Ovary (tissue), 9 donors: ENCODE results near the gene TMPRSS7. TPM values are rescaled to one million over a fixed set of nuclear protein-coding genes. Genes with fewer than 3 reads are reported as not detected.
"Not testable (repeated sequence)": the region's sequence is repeated elsewhere in the genome, so short reads cannot be mapped to it uniquely, and the experiment has no call there.

Source experiments
- DNase-seq, 5 donors: peaks; one replicate each; pipeline ENCODE4 v3.0.0-alpha.2; 2019 to 2020
- H3K27ac ChIP-seq, 2 donors: fragments of 200-600 bp; one replicate each; pipeline versions ENCODE4 v1.5.1 to v1.8.0; 2019 to 2022
- H3K27me3 ChIP-seq: fragments of 200-600 bp; one replicate; pipeline ENCODE4 v1.8.0; 2022
- H3K36me3 ChIP-seq: fragments of 200-600 bp; sonication (generic); one replicate; pipeline ENCODE4 v1.5.1; 2019
- H3K4me1 ChIP-seq: one replicate; pipeline ENCODE4 v1.8.1; 2013; ENCODE audit warnings: mild to moderate bottlenecking, moderate library complexity; ENCODE audit not compliant: insufficient read depth
- H3K4me3 ChIP-seq: fragments of 200-600 bp; sonication (generic); one replicate; pipeline ENCODE4 v1.5.1; 2017
- H3K9me3 ChIP-seq, 2 donors: fragments of 200-600 bp in 1 of 2; sonication (generic) in 1 of 2; one replicate each; pipeline versions ENCODE4 v1.5.1 to v1.8.1; 2013 to 2019; ENCODE audit warnings: mild to moderate bottlenecking in 1 of 2, moderate library complexity in 1 of 2
- CTCF ChIP-seq, 3 donors: fragments of 450-650 bp in 2 of 3; fragments of 200-600 bp in 1 of 3; IDR thresholded peaks; one replicate each; pipeline versions ENCODE4 v1.5.1 to v1.8.0; 2016 to 2022; ENCODE audit warnings: antibody characterized with exemption in 3 of 3, mild to moderate bottlenecking in 1 of 3
- EP300 ChIP-seq: sonication (generic); formaldehyde crosslinking; IDR thresholded peaks from one replicate; pipeline ENCODE4 v1.6.1; 2017; ENCODE audit warnings: antibody characterized with exemption
- POLR2A ChIP-seq: fragments of 450-650 bp; IDR thresholded peaks from one replicate; pipeline ENCODE4 v1.6.1; 2017; ENCODE audit warnings: antibody characterized with exemption, mild to moderate bottlenecking, moderate library complexity
- WGBS, 3 donors: extraction: QIAGEN DNeasy Blood & Tissue Kit in 1 of 3; methylation state at CpG; one replicate each; pipeline versions ENCODE4 v1.1.5 to v1.1.7; 2013 to 2017; 5-methylcytosine and 5-hydroxymethylcytosine counted together
- intact Hi-C, 4 donors: fragments of 100-400 bp; cut with DNase I; formaldehyde crosslinking; loops; one replicate each; pipeline versions ENCODE4 v1.11.0 to v1.15.1; 2022 to 2023
- polyA plus RNA-seq, 2 donors: library from polyadenylated mRNA; stranded (reverse); fragments of 200-250 nt in 1 of 2; fragments of 350-450 nt in 1 of 2; fragmentation: Illumina TruSeq in 1 of 2; extraction: RNeasy Lipid Tissue Mini Kit (QIAGEN cat#74804) in 1 of 2; gene quantifications; one replicate each; pipeline ENCODE4 v1.2.3, GENCODE V29; 2013 to 2014
- total RNA-seq, 7 donors: library from RNA; depleted of rRNA in 2 of 7; stranded (reverse); fragments of >200 nt in 2 of 7; fragmentation: NEBNext Ultra II Directional in 3 of 7; extraction: Animal tissue kit (Norgen Biotek cat#: 25700) in 3 of 7; gene quantifications; one replicate each; pipeline versions ENCODE4 v1.1.0 to v1.2.4, GENCODE V29; 2016 to 2023
- donor health status: DM: no; HTN: no; CAD: no; lungs with moderate emphysema.
- donor health status: DM: no; HTN: no; CAD: no.
- donor health status: Bipolar disorder and iron deficiency.
- donor health status: DM: yes; HTN: yes; CAD: no.
- donor health status: DM: no; HTN: no; CAD: no.
- donor health status: DM: yes; HTN: yes; CAD: no.

The TMPRSS7 gene
- total and polyA plus RNA-seq, 9 donors, result 0.34 TPM; not detected in 8

GRCh38 chr3:112032098-112032731, 2.3 kb upstream of the TMPRSS7 start:
- 26 to 37% (median 29%) methylated on average over 5 of the region's 5 CpGs for WGBS, 3 donors
- Histone ChIP-seq H3K27ac (no peak overlapping the region), H3K4me1 (no peaks in the 10 kb centered on the region), H3K4me3 (no peak overlapping the region), H3K9me3 (no peaks in the 10 kb centered on the region), H3K27me3 (no peaks in the 10 kb centered on the region), H3K36me3 (no peaks in the 10 kb centered on the region)
- intact Hi-C loops, result no loop called here
- DNase-seq, result no peak
- TF ChIP-seq POLR2A (no peak), CTCF (IDR thresholded peaks at IDR 0.05) (no peak), EP300 (no peak)

GRCh38 chr3:112035241-112035640, 705 bp downstream of the TMPRSS7 start:
- intact Hi-C loops, result no loop called here
- no peak for DNase-seq
- no peak for TF ChIP-seq CTCF (IDR thresholded peaks at IDR 0.05)
- no peak for TF ChIP-seq EP300
- TF ChIP-seq POLR2A, result no peak
- H3K27me3 ChIP-seq, result no peaks in the 10 kb centered on the region
- H3K9me3 ChIP-seq, result no peaks in the 10 kb centered on the region
- no peak overlapping the region for H3K27ac ChIP-seq
- no peak overlapping the region for H3K4me3 ChIP-seq
- no peaks in the 10 kb centered on the region for H3K4me1 ChIP-seq
- 91 to 93% (median 92%) methylated on average over 3 of the region's 3 CpGs for WGBS, 3 donors
- H3K36me3 ChIP-seq, result no peaks in the 10 kb centered on the region

GRCh38 chr3:112037194-112037593, 2.7 kb downstream of the TMPRSS7 start:
- H3K9me3 ChIP-seq, H3K4me1 ChIP-seq, H3K27me3 ChIP-seq, DNase-seq, H3K27ac ChIP-seq, intact Hi-C loops, H3K4me3 ChIP-seq, H3K36me3 ChIP-seq: not testable (repeated sequence)
- WGBS, 3 donors, result 66 to 68% (median 67%) methylated on average over 4 of the region's 4 CpGs

GRCh38 chr3:112038863-112039262, 4.3 kb downstream of the TMPRSS7 start:
- DNase-seq, result no peak
- intact Hi-C loops, result no loop called here
- TF ChIP-seq CTCF (IDR thresholded peaks at IDR 0.05), result no peak
- no peak for TF ChIP-seq EP300
- no peak for TF ChIP-seq POLR2A
- no peak overlapping the region for H3K27ac ChIP-seq
- no peaks in the 10 kb centered on the region for H3K27me3 ChIP-seq
- 64 to 75% (median 68%) methylated on average over 3 of the region's 3 CpGs for WGBS, 3 donors
- H3K4me1 ChIP-seq, result no peaks in the 10 kb centered on the region
- H3K4me3 ChIP-seq, result no peak overlapping the region
- H3K36me3 ChIP-seq, result no peaks in the 10 kb centered on the region
- no peaks in the 10 kb centered on the region for H3K9me3 ChIP-seq

- DNase-seq, result no peak
- Histone ChIP-seq H3K27me3 (no peaks in the 10 kb centered on the region), H3K4me3 (no peak overlapping the region), H3K36me3 (no peaks in the 10 kb centered on the region), H3K4me1 (no peaks in the 10 kb centered on the region), H3K9me3 (no peaks in the 10 kb centered on the region), H3K27ac (peak overlapping the region in 1 of 2 donors; percentile 31)
- TF ChIP-seq CTCF (IDR thresholded peaks at IDR 0.05) (no peak), POLR2A (no peak), EP300 (no peak)
- intact Hi-C loops, result no loop called here
Observed at GRCh38 chr3:112041321-112041720, 6.8 kb downstream of the TMPRSS7 start.
